Uterus (tissue), 2 donors: Measurements from ENCODE around the gene ALDH8A1.

ENCODE experiments used
- CTCF ChIP-seq, 4 experiments: fragments of 200-600 bp in 2 of 4; fragments of 450-650 bp in 2 of 4; sonication (generic) in 2 of 4; IDR thresholded peaks; one replicate each; pipeline ENCODE4 v1.5.1; 2016 to 2019; ENCODE audit warnings: antibody characterized with exemption in 4 of 4, mild to moderate bottlenecking in 2 of 4, moderate library complexity in 1 of 4
- POLR2A ChIP-seq, 2 donors: fragments of 450-650 bp; IDR thresholded peaks; one replicate each; pipeline ENCODE4 v1.6.1; 2016; ENCODE audit warnings: antibody characterized with exemption in 2 of 2, mild to moderate bottlenecking in 1 of 2, moderate library complexity in 1 of 2

- no peak for TF ChIP-seq CTCF (IDR thresholded peaks at IDR 0.05)
- no peak for TF ChIP-seq POLR2A (IDR thresholded peaks at IDR 0.05)
Measured at GRCh38 chr6:134880487-134881190, 69.3 kb downstream of the ALDH8A1 start.
